Stimulated activated CD4-positive, alpha-beta T cell treated with anti-CD3 and anti-CD28 coated beads, Interleukin-1b, Interleukin-23, amount 100 ng/mL, for 4 hours (primary cell): ENCODE data around the gene DSPP.
A peak's percentile ranks its signal among the peaks of the same experiment; 100 is the strongest.
"Not testable (repeated sequence)": the region's sequence is repeated elsewhere in the genome, so short reads cannot be mapped to it uniquely, and the experiment has no call there.

Experiments
- DNase-seq, 2 donors: peaks; one replicate each; pipeline ENCODE4 v3.0.0-alpha.2; 2020; ENCODE audit warnings: low read depth in 2 of 2

The DSPP gene

GRCh38 chr4:87608229-87608628 lies at the start of gene DSPP:
Gene DSPP, plus strand, starts transcription at chr4:87608529. Its CDS starts 2,380 bp downstream, at chr4:87610909.
- no peak for DNase-seq

DNA sequence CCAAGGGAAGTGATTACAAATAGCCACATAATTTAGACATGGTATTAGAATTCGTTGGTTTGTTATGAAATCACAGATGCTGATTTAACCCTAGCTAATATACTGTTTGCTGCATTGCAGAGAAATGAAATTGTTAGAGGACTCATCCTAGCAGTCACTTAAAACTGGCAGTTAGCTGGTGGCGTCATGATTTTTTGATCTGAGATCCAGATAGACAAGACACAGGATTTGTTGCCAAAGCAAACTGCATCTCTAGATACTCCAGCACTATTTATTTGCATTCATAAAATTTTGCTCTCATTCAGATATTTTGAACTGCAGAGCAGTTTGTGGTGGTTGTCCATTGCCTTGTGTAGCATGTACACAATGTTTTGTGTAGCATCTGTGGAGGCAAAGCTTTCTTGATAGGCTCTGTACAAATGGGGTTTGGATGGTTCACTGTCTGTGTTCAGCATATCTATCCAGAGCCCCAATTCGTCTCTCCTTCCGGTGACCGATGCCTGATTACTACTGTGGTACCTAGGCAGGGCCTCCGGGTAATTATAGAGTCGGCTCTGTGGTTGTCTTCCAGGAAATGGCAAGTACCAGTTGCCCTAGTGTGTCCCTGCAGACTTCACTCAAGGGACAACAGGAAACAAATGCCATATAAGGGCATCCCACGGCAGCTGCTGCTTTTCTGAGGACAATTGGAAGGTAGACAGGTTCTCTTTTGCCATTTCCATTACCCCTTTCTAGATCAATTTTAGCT lies 49.1 kb upstream of the DSPP start:
- DNase-seq = peak in 1 of 2 donors; percentile 1

DNA sequence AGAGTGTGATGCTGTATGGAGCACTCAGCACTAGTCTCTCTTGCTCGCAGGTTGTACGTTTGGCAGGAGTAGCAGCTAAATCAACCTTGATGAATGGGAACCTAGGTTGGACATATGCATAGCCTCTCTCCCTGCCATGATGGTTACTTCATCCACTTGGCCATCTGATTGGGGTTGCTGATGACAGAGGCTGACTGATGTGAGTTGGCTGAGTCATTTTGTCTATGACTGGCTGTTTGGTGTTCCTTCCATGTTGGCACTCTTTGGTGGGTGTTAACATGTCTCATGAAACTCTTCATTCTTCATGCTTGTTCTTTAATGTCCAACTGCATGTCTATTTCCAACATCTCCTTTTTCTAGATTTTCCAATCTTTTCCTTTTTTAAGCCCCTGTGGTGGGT lies 47.5 kb upstream of the DSPP start:
- DNase-seq = no peak

DNA sequence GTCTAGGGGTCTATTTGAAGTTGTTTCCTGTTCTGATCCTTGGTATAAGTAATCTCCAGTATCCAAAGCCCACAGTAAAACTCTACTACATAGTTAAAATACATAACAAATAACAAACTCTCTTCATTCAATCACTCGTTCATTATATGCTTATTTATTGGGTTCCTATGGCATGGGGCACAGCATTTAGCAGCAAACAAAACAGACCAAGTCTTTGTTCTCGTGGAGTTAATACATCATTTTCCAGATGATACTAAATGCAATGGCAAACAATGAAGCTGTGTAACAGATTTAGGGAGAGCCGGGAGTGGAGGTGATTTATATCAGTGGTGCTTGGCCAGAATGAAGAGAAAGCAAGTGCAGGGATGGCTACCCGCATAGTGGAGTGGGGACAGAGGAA lies 42.6 kb upstream of the DSPP start:
- DNase-seq = no peak

GRCh38 chr4:87566276-87566675 lies 42.1 kb upstream of the DSPP start:
- no peak for DNase-seq

- DNase-seq = no peak
Measured at GRCh38 chr4:87567191-87567590, 41.1 kb upstream of the DSPP start.

DNA sequence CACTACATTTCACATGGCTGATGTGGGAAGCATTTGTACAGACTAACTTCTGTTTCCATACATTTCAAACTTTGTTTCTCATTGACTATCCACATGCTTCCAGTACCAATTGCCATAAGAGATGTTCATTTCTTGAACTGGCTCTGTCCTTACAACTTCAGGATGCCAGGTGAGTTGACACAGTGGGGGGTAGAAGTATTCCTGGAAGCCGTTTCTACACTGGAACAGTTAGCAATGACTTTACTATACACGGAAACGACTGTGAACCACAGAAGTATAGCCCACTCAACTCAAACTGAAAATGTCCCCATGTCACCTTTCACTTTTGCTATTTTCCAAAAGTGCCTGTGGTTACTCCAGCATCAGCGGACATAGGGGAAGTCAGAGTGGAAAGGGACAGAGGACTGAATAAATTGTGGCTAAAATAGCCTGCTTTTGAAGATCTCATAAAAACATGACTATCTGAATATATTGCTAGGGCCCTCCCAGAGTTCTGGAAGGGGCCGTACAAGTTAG lies 38.0 kb upstream of the DSPP start:
- no peak for DNase-seq

GRCh38 chr4:87574376-87574775 lies 34.0 kb upstream of the DSPP start:
- not testable (repeated sequence) for DNase-seq

- DNase-seq = no peak
Measured at GRCh38 chr4:87574996-87575395, 33.3 kb upstream of the DSPP start.

DNA sequence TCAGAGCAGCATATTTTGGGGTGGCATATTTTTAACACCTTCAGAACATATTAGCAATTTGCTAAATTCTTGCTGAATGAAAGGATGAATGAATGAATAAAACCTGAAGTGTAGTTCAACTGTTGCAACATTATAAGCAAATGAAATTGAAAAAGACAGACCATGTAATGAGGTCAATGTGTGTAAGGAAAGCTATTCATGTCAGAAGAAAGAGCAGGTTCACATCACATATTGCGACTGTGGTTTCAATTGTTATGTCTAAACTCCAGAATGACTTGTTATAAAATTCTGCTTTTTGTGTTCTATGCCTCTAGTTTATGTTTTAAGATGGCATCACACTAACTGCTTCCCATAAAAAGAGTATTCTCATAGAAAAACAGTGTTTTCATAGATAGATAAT lies 32.9 kb upstream of the DSPP start:
- DNase-seq = no peak

DNA sequence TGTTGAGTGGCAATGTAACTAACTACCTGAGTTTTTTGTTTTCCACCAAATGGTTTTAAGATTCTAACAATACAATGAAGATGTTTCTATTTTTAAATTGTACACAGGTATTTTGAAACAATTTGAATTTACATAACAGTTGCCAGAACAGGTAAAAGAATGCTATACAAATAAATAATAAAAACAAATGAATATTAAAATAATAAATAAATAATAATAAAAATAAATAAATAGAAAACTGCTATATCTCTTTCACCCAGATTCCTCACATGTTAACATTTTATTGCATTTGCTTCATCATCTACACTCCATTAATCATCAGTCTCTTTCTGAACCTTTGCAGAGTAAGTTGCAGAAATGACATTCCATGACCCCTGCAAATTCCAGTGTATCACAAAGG lies 32.3 kb upstream of the DSPP start:
- no peak for DNase-seq

DNA sequence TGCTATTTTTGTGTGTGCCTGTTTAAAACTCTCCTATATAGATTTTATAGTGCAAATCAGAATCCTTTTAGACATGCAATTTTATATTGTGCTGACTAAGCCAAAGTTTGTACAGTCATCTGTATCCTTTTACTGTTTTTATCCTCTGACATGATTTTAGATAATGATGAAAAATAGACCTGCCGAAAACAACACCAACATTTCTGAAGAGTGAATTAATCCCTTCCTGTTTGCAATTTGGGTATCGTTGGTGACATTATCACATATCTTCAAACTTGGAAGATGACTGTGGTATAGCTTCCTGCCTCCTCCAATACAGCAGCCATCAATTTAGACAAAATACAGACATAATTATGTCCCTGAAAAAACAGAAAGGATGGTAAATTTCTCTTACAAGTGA lies 28.9 kb upstream of the DSPP start:
- DNase-seq = no peak

DNA sequence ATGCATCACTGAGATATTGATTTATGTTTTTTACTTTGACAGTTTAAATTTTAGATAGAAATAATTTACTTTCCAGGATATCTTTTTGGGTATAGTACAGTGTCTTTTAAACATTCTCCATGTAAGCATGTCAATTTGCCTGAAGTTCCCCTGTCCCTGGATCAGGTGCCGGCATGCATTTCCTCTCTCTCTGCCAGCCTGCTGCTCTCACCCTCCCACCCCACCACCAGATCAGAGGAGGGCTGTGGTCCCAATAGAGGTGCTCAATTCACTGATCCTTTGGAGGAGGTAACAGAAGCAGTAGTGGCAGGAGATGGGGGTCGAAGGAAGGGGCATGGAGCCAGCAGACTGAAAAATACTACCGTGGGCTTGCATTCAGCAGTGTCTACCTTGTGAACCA lies 28.3 kb upstream of the DSPP start:
- no peak for DNase-seq

GRCh38 chr4:87584222-87584908 lies 24.0 kb upstream of the DSPP start:
- DNase-seq = no peak

GRCh38 chr4:87589531-87589930 lies 18.8 kb upstream of the DSPP start:
- DNase-seq = no peak

DNA sequence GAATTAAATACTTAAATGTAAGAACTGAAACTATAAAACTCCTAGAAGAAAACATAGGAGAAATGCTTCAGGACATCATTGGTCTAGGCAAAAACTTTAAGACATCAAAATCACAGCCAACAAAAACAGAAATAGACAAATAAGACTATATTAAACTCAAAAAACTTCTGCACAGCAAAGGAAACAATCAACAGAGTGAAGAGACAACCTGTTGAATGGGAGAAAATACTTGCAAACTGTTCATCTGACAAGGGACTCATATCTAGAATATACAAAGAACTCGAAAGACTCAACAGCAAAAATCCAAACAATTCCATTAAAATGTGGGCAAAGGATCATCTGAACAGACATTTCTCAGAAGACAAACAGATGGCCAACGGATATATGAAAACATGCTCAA lies 16.2 kb upstream of the DSPP start:
- no peak for DNase-seq

DNA sequence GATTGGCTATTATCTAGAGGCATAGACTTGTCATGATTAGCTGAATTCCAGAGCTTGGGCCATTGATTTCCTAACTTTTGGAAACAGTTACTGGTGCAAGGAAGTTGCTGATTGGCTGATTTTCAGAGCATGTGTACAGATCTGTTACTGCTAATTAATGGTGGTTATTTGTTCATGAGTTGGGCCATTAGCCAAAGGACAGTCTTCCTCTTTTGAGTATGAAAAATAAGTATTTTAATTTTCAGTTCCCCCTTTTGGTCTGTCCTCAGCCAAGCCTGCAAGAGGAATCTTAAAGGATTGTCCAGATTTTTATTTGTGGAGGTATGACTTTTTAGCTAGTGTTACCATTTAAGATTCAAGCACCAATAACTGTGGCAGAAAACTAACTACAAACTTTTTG lies 7.0 kb upstream of the DSPP start:
- no peak for DNase-seq

GRCh38 chr4:87614292-87614890 lies 6.1 kb downstream of the DSPP start:
- no peak for DNase-seq

GRCh38 chr4:87616268-87616667 lies 7.9 kb downstream of the DSPP start:
- DNase-seq = no peak

DNA sequence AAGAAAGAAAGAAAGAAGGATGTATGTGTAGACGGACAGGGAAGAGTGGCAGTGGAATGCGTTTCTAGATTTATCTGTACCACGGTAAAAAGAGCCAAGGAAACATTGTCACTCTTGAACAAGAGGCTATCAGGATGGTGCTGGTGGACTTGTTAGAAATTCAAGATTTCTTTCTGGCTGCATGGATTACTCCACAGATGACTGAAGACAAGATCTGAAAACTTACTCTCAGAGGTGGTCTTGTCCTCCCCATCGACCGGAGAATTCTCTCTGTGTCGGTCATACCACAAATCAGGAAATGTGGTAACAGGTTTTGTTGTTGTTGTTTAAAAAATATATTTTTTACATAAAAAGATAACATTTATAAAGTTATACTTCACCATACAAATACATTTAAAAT lies 11.8 kb downstream of the DSPP start:
- no peak for DNase-seq

- no peak for DNase-seq
Measured at GRCh38 chr4:87620491-87620890, 12.2 kb downstream of the DSPP start.

DNA sequence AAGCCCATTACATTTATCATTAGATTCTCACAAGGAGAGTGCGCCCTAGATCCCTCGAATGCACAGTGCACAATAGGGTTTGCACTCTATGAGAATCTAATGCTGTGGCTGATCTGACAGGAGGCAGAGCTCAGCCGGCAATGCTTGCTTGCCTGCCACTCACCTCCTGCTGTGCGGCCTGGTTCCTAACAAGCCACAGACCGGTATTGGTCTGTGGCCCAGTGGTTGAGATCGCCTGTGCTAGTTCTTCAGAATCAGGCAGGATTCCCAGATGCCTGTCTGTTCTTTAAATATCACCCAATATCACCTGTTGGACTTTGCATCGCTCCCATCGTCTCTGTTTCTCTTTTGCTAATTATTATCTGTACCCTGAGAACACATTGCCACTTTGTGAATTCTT lies 14.0 kb downstream of the DSPP start:
- no peak for DNase-seq

DNA sequence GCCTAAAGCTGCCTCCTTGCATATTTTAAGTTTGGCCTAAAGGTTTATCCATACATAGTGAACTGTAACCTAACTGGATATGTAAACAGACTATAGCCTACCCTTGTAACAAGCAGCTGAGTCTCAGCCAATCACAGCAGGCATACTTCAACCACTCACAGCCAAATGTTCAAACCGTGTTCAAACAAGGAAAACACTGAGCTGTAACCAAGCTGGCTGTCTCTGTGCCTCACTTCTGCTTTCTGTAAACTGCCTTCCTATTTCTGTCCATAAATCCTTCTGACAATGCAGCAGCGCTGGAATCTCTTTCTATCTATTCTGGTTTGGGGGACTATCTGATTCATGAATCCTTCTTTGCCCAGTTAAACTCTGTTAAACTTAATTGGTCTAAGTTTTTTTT lies 16.4 kb downstream of the DSPP start:
- no peak for DNase-seq
